HG03045 (cell line): ENCODE results near the gene RAP1GAP2.
A peak's percentile ranks its signal among the peaks of the same experiment; 100 is the strongest.
"Not testable (repeated sequence)": the region's sequence is repeated elsewhere in the genome, so short reads cannot be mapped to it uniquely, and the experiment has no call there.

ENCODE experiments used
- ATAC-seq: cut with Tn5 transposase; IDR thresholded peaks from one replicate; pipeline ENCODE4 v1.9.1; 2021; ENCODE audit warnings: mild to moderate bottlenecking, moderate library complexity; ENCODE audit not compliant: unreplicated experiment

Gene RAP1GAP2

DNA sequence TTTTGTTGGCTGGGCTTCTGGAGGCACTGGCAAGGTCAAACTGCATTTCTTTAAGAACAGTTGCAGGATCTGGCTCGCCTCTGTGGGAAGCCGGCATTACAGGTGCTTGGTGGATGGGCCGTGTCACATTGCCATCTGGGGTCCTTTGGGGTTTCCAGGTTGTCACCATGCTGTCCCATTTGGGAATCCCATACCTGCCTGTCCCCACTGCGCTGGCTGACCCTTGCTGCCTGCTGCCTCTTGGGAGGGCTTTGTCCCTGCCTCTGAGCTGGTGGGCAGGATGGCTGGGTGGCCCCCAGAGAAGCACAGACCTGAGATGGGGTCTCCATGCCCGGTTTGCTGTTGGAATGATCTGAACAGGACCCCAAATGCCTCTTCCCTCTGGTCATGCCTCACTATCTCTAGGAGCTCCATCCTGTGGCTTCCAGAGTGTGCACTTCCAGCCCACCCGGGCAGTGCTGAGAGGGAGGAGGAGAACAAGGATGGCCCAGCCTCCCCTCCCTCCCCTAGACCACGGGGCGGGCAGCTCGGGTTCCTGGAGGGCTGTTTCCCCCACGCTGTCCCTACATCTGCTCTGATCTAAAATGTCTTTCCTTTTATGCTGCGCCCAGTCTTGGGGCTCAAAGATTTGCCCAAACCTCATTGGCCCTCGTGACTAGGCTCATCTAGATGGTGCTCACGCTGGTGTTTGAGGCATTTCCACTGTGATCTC is 239.2 kb downstream of the RAP1GAP2 start:
- ATAC-seq, result no peak

DNA sequence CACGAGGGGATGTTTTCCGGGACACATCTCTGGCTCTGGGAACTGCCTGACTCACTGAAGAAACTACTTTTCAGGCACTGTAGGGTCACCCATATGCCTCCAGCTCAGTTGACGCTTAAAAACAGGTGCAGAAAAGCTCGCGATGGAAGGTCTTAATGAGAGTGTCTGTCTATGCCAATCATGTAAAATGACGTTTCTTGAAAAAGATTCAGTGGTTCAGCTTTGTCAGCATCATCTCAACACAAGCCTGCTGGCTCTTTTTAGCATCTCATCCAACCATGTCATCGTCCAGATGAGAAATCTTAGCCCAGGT is 239.7 kb downstream of the RAP1GAP2 start:
- no peak for ATAC-seq

DNA sequence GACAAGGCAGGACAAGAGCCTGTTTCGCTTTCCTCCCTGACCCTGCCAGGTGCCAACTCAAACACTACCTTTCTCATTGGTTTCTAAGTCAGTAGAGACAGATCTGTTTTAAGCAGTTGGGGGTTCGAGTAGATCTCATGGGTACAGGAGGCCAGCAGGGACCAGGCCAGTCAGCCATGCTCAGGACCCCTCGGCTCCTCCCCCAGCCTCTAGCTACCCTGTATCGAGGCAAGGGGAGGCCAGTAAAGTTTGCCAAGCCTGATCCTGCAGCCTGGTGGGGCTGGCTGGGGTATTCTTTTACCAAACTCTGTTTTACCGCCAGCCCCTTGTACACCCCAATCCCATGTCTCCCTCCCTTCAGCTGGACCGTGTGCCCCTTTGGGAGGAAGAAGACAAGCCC is 240.6 kb downstream of the RAP1GAP2 start:
- ATAC-seq, result no peak

DNA sequence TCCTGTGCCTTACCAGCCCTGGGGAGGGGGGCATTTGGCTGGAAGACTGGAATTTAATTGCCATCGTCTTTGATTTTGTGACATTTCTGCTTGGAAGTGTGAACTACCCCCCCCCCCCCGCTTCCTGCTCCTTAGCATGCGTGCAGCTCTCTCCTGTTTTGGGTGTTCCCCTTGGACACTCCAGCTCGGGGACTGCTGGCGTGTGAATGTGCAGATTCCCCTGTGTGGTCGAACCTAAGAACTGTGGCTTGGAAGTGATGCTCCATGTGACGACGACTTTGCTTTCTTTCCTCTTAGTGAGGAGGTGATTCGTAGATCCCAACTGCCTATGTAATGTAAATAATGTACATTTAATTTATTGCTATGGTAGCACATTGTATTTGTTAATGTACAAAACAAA is 241.0 kb downstream of the RAP1GAP2 start:
- no peak for ATAC-seq

DNA sequence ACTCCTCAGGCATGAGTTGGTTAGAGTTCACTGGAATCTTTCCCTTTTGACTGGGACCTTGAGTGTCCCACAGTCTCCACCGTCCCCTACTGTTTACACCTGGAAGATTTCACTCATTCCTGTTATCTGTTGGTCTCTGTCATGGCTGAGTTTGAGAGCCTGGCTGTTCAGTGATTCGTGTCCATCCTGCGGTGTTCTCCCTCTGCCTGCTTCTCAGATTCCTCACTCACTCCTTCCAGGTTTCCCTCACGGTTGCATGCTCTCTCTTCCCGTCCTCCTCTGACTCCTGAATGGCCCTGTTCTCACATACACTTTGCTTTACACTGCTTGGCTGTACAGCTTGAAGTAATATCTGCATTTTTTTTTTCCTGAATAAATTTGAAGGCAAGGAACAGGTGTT is 242.7 kb downstream of the RAP1GAP2 start:
- ATAC-seq, result no peak

DNA sequence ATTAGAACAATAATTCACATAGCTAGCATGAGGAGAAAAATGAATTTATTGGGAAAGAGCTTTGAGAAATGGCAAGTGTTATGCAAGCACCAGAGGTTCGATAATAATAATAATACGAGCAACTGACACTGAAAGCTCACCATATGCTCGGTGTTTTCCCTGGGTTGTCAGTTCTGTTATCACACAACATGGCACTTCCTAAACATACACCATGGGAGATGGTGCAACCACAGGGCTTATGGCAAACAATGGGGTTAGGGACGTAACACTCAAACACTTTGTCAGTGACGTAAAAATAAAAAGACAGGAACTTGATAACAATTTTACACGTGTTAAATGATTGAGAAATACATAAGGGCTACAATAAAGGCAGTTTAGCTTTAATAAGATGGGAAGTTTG is 243.5 kb downstream of the RAP1GAP2 start:
- no peak for ATAC-seq

DNA sequence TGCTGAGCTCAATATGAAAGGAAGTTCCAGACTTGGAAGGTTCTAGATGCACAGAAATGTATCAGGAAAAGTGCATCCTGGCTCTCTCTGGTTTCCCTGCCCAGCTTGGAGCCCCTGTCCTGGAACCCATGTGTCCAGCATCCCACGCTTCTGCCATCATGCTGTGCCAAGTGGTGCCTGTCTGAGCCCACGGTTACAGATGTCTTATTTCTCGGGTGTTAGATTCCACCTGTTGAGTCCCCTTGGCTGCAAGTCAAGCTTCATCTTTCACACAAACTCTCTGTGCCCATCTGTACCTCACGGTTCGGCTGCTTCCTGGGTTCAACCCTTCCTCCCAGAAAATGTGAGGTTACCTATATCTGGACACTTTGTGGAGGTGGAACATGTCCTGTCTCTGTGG is 244.6 kb downstream of the RAP1GAP2 start:
- no peak for ATAC-seq

DNA sequence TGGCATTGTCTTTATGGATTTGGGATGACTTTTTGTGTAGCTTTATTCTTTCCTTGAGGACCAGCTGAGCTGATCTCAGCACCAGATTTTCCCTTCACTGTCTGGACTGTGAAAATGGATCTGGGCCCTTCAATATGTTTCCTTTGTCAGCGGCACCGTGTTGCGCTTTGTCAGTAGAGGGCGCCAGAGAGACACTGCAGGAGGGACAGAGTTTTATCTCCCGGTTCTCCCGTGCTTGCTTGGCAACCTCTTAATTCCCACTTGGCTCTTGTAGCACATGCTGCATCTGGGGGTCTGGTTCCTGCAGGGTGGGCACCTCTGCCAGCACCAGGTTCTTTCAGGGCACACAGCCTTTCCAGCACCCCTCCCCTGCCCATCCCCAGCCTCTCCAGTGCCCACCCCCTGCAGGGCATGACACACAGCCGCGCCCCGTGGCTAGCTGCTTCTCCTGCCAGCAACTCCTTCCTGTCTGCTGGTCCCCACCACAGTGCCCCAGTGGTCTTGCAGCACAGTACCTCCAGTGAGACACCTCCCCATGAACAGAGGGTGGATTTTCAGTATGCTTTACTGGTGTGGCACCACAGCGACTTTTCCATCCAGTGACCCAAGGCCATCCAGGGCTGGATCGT is 247.6 kb downstream of the RAP1GAP2 start:
- no peak for ATAC-seq

DNA sequence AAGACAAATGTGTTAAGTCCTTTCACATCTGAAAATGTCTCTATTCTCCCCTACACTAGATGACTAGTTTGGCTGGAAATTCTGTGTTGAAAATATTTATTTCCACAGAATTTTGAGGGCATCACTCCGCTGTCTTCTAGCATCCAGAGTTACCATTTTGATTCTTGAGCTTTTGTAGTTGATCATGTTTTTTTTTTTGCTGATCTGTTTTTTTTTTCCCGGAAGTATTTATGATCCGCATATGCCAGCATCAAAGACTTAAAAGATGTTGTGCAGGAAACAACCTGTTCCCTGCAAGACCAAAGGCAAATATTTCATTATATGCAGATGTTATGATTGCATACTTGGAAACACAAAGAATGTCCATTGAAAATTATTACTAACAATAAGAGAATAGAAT is 250.5 kb downstream of the RAP1GAP2 start:
- no peak for ATAC-seq

DNA sequence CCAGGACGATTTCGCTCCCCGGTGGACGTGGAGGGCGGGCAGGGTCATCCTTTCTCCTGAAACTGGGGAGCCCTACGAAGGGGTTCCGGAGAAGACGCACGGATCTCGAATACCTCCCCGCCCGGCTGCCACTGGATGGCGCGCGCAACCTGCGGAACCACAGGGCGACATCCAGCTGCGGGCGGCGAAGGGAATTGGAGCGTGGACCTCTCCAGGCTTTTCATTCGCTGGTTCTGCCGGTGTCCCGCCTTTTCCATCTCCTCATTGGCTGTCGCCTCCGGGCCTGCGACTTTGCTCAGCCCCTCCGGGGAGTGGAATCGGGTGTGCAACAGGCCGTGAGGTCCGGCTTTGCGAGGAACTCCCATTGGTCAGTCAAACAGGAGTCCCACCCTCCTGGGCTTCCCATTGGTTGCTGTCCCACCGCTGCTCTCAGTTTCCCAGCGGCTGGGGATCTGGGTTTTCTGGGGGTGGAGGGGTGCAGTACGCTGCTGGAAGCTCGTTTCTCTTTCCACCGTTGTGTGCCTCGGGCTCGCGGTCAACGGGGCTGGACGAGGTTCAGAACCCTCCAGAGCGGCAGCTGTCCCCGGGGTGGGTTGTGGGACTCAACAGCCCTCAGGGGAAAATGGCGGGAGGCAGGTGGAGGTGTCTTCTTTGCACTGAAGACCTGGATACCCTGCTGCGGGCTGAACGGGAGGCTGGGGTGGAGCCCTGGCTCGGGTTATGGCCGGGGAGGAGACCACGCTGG is 252.7 kb downstream of the RAP1GAP2 start:
- peak; percentile 92 for ATAC-seq

DNA sequence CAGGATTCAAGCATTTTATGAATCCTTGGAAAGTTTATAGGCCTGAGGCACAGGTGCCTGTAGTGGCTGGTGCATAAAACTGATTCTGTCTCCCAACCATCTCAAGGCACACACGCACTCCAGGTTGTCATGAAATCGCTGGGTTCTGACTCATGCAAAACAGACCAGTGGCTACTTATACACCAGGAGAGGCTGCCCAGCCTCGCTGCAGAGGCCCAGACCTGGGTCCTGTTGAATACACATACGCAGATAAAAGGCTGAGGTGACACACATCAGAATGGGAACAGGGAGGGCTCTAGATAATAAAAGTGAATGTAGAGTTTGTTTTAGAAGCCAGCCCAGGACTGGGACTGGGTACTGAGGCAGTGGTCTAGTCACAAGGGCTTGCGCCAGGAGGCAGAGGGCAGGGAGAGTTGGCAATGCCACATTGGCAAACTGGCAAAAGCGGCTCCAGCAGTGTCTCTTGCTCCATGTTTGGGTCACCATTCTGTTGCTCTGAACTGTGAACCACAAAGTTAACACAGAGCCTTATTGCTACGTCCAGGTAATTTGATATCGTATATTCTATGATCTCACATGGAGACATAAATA is 253.6 kb downstream of the RAP1GAP2 start:
- no peak for ATAC-seq

DNA sequence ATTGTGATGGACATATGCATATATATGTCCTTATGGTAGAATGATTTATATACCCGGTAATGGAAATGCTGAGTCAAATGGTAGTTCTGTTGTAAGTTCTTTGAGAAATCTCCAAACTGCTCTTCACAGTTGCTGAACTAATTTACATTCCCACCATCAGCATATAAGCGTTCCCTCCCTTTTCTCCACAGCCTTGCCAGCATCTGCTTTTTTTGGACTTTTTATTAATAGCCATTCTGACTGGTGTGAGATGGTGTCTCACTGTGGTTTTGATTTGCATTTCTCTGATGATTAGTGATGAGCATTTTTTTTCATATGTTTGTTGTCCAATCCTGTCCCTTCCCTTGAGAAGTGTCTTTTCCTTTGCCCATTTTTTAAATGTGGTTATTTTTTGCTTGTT is 258.6 kb downstream of the RAP1GAP2 start:
- not testable (repeated sequence) for ATAC-seq

DNA sequence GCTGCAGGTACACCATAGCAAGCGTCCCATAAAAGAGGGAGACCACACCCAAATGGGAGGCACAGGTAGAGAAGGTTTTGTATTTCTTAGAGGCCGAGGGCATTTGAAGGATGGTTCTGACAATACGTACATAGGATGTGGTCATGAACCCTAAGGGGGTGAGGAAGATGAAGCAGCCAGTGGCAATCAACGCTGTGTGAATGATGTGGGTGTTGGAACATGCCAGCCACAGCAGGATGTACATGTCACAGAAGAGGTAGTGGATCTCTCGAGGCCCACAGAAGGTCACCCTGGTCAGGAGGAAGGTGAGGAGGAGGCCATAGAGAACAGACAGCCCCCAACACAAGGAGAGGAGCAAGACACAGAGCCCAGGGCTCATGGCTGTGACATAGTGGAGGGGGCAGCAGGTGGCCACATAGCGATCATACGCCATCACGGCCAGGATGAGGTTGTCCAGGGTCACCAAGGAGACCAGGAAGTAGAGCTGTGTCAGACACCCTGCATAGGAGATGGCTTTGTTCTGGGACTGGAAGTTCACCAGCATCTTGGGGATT is 266.7 kb downstream of the RAP1GAP2 start:
- ATAC-seq, result not testable (repeated sequence)

DNA sequence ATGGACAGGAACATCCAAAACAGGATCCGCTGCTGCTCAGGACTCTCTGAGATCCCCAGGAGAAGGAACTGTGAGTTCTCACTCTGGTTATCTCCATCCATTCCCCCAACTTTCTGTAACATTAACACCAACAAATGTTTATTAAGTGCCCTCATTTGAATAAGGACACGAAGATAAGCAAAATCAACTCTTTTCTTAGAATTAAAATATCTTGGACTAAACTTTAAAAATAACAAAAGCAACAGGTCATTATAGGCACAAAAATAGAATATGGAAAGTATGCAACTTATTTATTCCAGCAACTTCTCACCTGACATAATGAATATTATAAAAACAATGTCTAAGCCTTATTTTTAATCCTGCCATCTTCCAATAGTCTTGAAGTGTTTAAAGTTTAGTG is 267.3 kb downstream of the RAP1GAP2 start, which contains the start of gene OR1D5:
OR1D5 (minus strand) TSS at position 101 of the 400 bp plus-strand sequence; CDS start at position 101, 0 bp downstream.
- ATAC-seq, result not testable (repeated sequence)

DNA sequence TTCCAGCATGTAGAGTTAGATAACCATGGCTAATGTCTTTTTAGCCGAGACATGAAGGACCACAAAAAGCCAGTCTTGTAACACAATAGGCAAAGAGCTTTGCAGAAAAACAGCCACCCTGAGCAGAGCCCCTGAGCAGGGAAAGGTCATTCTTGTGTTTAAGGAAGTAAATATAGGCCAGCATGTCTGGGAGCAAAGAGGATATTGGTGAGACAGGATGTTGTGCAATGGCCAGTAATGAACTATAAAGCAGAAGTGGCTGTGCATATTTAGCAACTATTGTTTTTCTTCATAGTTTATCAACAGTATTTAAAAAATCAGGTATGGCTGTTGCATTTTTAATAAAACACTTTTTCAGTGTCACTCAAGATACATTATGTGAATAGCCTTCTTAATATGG is 269.0 kb downstream of the RAP1GAP2 start:
- ATAC-seq, result not testable (repeated sequence)

DNA sequence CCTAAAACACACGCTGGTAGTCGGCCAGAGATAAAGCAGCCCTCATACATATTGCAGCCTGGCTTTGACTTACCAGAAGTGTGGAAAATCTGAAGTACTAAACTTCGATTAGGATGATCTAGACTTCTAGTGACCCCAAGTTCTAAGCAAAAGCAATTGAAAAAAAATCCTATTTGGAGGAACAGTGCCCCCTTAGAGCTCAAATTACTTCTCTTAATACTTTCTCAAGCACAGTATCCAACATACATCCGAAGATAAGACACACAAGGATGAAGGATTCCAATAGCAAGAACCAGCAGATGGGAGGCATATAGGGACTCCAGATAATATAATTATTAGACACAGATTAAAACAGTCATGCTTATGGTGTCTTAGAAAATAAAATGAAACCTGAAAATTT is 277.6 kb downstream of the RAP1GAP2 start:
- not testable (repeated sequence) for ATAC-seq
